ENCODE measurements around the gene RTRAF. TPM values are rescaled to one million over a fixed set of nuclear protein-coding genes. Genes with fewer than 3 reads are reported as not detected.
A peak's percentile ranks its signal among the peaks of the same experiment; 100 is the strongest.

RTRAF gene
- total RNA-seq, 6 donors from 2014 or later = 7.3 to 116 (median 62.0) TPM

DNA sequence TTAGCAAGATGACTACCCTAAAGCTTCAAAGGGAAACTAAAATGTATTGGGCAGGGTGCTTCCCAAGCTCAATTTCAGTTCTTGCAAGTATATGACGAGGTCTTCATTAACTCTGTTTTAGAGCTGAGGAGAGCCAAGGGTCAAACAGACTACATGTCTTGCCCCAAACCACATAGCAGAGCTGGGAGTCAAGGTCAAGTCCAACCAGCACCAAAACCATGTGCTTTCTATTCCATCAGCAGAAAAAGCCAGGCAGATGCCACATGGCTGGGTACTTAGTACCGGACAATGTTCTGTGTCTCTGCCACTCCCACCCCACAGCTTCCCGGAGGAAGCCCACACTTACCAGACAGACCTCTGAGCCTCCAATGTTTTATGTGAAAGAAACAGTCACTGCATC lies 61.9 kb downstream of the RTRAF start:
- DNase-seq = no peak
- Histone ChIP-seq H3K9me3 (no peaks in the 10 kb centered on the region), H3K4me1 (peaks cover 0 to 10% (median 2%) of the 10 kb centered on the region in 4 donors), H3K4me3 (no peak overlapping the region), H3K27me3 (no peaks in the 10 kb centered on the region), H3K36me3 (no peaks in the 10 kb centered on the region), H3K27ac (peak overlapping the region in 1 of 4 donors; percentile 60)
- 58 to 63% methylated on average over 3 of the region's 3 CpGs for WGBS, 2 donors
- TF ChIP-seq POLR2AphosphoS5 (IDR thresholded peaks at IDR 0.05) = no peak
- TF ChIP-seq POLR2A (IDR thresholded peaks at IDR 0.05) = no peak
- TF ChIP-seq EP300 (IDR thresholded peaks at IDR 0.05) = no peak
- TF ChIP-seq, protein P1, sequence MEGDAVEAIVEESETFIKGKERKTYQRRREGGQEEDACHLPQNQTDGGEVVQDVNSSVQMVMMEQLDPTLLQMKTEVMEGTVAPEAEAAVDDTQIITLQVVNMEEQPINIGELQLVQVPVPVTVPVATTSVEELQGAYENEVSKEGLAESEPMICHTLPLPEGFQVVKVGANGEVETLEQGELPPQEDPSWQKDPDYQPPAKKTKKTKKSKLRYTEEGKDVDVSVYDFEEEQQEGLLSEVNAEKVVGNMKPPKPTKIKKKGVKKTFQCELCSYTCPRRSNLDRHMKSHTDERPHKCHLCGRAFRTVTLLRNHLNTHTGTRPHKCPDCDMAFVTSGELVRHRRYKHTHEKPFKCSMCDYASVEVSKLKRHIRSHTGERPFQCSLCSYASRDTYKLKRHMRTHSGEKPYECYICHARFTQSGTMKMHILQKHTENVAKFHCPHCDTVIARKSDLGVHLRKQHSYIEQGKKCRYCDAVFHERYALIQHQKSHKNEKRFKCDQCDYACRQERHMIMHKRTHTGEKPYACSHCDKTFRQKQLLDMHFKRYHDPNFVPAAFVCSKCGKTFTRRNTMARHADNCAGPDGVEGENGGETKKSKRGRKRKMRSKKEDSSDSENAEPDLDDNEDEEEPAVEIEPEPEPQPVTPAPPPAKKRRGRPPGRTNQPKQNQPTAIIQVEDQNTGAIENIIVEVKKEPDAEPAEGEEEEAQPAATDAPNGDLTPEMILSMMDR (IDR thresholded peaks at IDR 0.05) = no peak
- ATAC-seq (ENCODE audit: low FRiP score in 2 of 2) = no peak

DNA sequence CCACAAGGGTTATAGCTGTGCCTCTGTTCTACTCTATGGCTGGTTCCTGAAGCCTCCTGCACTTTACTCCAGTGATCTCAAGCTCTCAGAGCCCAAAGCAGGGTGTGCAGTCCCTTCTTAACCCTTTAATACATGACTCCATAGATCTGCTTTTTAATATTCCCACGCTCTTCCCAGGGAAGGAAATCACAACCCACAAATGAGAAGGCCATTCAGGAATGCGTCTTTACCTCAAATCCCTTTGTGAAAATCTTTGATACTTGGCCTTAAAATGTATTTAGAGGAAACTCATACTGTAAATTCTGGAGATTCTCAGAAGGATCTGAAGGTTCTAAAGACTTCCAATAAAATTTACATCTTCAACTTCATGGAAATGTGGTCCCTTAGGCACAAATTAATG lies 62.5 kb downstream of the RTRAF start:
- peak overlapping the region in 3 of 4 donors; percentile 26 to 60 (median 30) for H3K27ac ChIP-seq
- H3K9me3 ChIP-seq = no peaks in the 10 kb centered on the region
- no peak for ATAC-seq (ENCODE audit: low FRiP score in 2 of 2)
- 68 to 75% methylated on average over 2 of the region's 2 CpGs for WGBS, 2 donors
- DNase-seq = no peak
- no peak overlapping the region for H3K4me3 ChIP-seq
- no peaks in the 10 kb centered on the region for H3K27me3 ChIP-seq
- H3K36me3 ChIP-seq = no peaks in the 10 kb centered on the region
- TF ChIP-seq, protein P1 (IDR thresholded peaks at IDR 0.05) = no peak
- TF ChIP-seq POLR2A (IDR thresholded peaks at IDR 0.05) (no peak), EP300 (IDR thresholded peaks at IDR 0.05) (no peak), POLR2AphosphoS5 (IDR thresholded peaks at IDR 0.05) (no peak)
- H3K4me1 ChIP-seq = peaks cover 0 to 6% (median 2%) of the 10 kb centered on the region in 4 donors

DNA sequence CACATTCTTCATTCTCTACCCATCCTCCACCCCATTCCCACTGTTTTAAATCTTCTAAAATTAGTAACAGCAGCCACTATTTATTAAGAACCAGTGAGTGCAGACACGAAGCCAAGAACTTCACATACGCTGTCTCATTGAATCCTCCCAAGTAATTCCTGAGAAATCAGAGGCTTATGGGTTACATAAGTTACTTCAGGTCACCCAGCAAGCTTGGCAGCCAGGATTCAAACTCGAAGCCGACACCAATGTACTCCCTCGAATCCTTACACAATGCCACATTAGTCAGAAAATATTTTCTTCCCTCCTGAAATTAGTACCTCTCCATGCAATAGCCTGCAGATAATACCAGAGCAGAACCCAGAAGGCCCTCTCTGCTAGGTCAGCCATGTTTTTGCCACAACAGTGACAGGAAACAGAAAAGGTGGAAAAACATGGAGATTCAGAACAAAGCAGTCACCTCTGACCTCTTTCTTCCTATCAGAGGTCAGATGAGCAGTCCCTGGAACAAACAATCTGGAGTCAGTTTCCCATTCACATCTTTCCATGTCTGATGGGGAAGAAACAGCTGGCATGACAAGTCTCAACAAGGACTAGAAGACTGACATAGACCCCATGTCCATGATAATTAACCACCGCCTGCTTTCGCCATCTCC lies 63.1 kb downstream of the RTRAF start:
- WGBS, 2 donors = 66 to 69% methylated on average over 7 of the region's 7 CpGs
- peaks cover 0 to 6% (median 2%) of the 10 kb centered on the region in 4 donors for H3K4me1 ChIP-seq
- TF ChIP-seq POLR2A (IDR thresholded peaks at IDR 0.05) = no peak

DNA sequence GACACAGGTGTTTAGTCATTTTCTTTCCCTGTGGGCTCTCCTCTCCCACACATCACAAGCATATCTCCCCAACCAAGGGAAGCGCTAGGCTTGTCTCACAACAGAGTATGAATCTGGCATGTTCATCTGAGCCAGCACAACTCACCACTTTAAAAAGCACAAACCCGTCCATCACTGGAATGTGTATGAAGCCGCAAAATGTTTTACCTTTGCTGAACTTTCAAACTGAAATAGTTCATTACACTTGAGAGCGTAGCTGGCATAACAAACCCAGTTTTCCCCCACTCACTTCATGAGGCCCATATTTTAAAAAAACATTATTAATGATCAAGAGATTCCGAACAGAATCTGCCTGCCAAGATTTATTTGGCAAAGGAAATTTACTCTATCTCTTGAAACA lies 63.7 kb downstream of the RTRAF start:
- TF ChIP-seq, protein P1 (IDR thresholded peaks at IDR 0.05) = no peak
- TF ChIP-seq POLR2A (IDR thresholded peaks at IDR 0.05) (no peak), POLR2AphosphoS5 (IDR thresholded peaks at IDR 0.05) (no peak), EP300 (IDR thresholded peaks at IDR 0.05) (no peak)
- peaks cover 0 to 6% (median 2%) of the 10 kb centered on the region in 4 donors for H3K4me1 ChIP-seq
- 49 to 64% methylated on average over 5 of the region's 5 CpGs for WGBS, 2 donors
- peak overlapping the region in 3 of 4 donors; percentile 27 to 60 (median 30) for H3K27ac ChIP-seq
- no peak overlapping the region for H3K4me3 ChIP-seq
- no peaks in the 10 kb centered on the region for H3K36me3 ChIP-seq
- no peaks in the 10 kb centered on the region for H3K9me3 ChIP-seq
- no peak for DNase-seq
- peak in 1 of 2 donors; percentile 71 for ATAC-seq (ENCODE audit: low FRiP score in 2 of 2)
- H3K27me3 ChIP-seq = no peaks in the 10 kb centered on the region

More for the DNA sequence above, 63.1 kb downstream of the RTRAF start:
- no peak overlapping the region for H3K4me3 ChIP-seq
- H3K27me3 ChIP-seq = no peaks in the 10 kb centered on the region
- H3K36me3 ChIP-seq = no peaks in the 10 kb centered on the region
- DNase-seq (no peak), ATAC-seq (ENCODE audit: low FRiP score in 2 of 2) (peak in 1 of 2 donors; percentile 68)
- H3K9me3 ChIP-seq = no peaks in the 10 kb centered on the region
- H3K27ac ChIP-seq = peak overlapping the region in 3 of 4 donors; percentile 27 to 60 (median 30)

DNA sequence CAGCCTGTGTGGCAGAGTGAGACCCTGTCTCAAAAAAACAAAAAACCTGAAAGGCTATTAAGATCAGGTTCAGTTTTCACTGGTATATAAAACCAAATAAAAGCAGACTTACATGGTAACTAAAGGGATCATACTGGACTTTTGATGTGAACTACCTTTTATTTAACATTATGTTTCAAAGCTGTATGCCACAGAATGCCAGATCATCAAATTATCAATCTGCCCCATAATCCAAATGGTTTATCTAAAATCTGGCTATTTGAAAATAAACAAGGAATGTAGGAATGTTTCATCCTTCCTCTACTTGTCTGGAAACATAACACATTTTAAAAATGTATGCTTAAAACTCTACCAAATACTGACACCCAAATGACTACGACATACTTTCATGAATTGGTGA lies 65.3 kb downstream of the RTRAF start:
- Histone ChIP-seq H3K27me3 (no peaks in the 10 kb centered on the region), H3K9me3 (no peaks in the 10 kb centered on the region), H3K4me3 (no peak overlapping the region), H3K4me1 (peaks cover 0 to 6% (median 3%) of the 10 kb centered on the region in 4 donors), H3K36me3 (no peaks in the 10 kb centered on the region), H3K27ac (no peak overlapping the region)
- WGBS, 2 donors = 43 to 45% methylated on average over 1 of the region's 1 CpG
- TF ChIP-seq, protein P1 (IDR thresholded peaks at IDR 0.05) = no peak
- TF ChIP-seq POLR2AphosphoS5 (IDR thresholded peaks at IDR 0.05) = no peak
- no peak for TF ChIP-seq EP300 (IDR thresholded peaks at IDR 0.05)
- no peak for TF ChIP-seq POLR2A (IDR thresholded peaks at IDR 0.05)
- ATAC-seq (ENCODE audit: low FRiP score in 2 of 2) (no peak), DNase-seq (no peak)

Measured in upper lobe of left lung (tissue), 6 donors.